Spleen (tissue), 11 donors: ENCODE results near the gene ADGRD1. TPM values are rescaled to one million over a fixed set of nuclear protein-coding genes. Genes with fewer than 3 reads are reported as not detected.

Source experiments
- DNase-seq: peaks from one replicate; pipeline ENCODE4 v3.0.0-alpha.2; 2020
- H3K27ac ChIP-seq, 8 donors: fragments of 200-600 bp; sonication (generic) in 7 of 8; 1 replicate in 4 of 8; 2 replicates in 4 of 8; pipeline versions ENCODE4 v1.5.0 to v1.8.0; 2016 to 2021; ENCODE audit warnings: inconsistent platforms in 4 of 8, mild to moderate bottlenecking in 4 of 8, moderate library complexity in 1 of 8
- H3K27me3 ChIP-seq, 7 donors: fragments of 200-600 bp; sonication (generic) in 6 of 7; replicated peaks in 1 of 7; 1 replicate in 4 of 7; 2 replicates in 3 of 7; pipeline versions ENCODE4 v1.5.0 to v1.8.0; 2016 to 2021; ENCODE audit warnings: inconsistent platforms in 3 of 7, mild to moderate bottlenecking in 1 of 7
- H3K36me3 ChIP-seq, 6 donors: fragments of 200-600 bp; sonication (generic) in 5 of 6; 1 replicate in 4 of 6; 2 replicates in 2 of 6; pipeline versions ENCODE4 v1.5.0 to v1.8.0; 2016 to 2021; ENCODE audit warnings: inconsistent platforms in 2 of 6
- H3K4me1 ChIP-seq, 6 donors: fragments of 200-600 bp; sonication (generic) in 5 of 6; 1 replicate in 3 of 6; 2 replicates in 3 of 6; pipeline versions ENCODE4 v1.5.0 to v1.8.0; 2016 to 2021; ENCODE audit warnings: inconsistent platforms in 3 of 6
- H3K4me3 ChIP-seq, 8 donors: fragments of 200-600 bp; sonication (generic) in 7 of 8; 1 replicate in 4 of 8; 2 replicates in 4 of 8; pipeline versions ENCODE4 v1.5.0 to v1.8.0; 2016 to 2021; ENCODE audit warnings: inconsistent platforms in 4 of 8, mild to moderate bottlenecking in 4 of 8, moderate library complexity in 2 of 8
- H3K9me3 ChIP-seq, 8 donors: fragments of 200-600 bp; sonication (generic) in 7 of 8; 1 replicate in 4 of 8; 2 replicates in 4 of 8; pipeline versions ENCODE4 v1.5.0 to v1.8.0; 2016 to 2021; ENCODE audit warnings: inconsistent platforms in 4 of 8
- CTCF ChIP-seq, 11 experiments: fragments of 200-600 bp in 7 of 11; fragments of 450-650 bp in 4 of 11; sonication (generic) in 4 of 11; IDR thresholded peaks in 8 of 11; conservative IDR thresholded peaks in 3 of 11; 1 replicate in 7 of 11; 2 replicates in 4 of 11; pipeline versions ENCODE4 v1.4.0 to v1.8.0; 2016 to 2021; ENCODE audit warnings: antibody characterized with exemption in 11 of 11, inconsistent platforms in 4 of 11, mild to moderate bottlenecking in 1 of 11
- POLR2A ChIP-seq, 3 donors: fragments of 450-650 bp; IDR thresholded peaks; one replicate each; pipeline ENCODE4 v1.5.1; 2017; ENCODE audit warnings: antibody characterized with exemption in 3 of 3, mild to moderate bottlenecking in 1 of 3
- POLR2AphosphoS5 ChIP-seq, 3 donors: sonication (generic); formaldehyde crosslinking; IDR thresholded peaks; one replicate each; pipeline ENCODE4 v1.5.1; 2017; ENCODE audit warnings: antibody characterized with exemption in 3 of 3
- WGBS, 5 donors: extraction: QIAGEN DNeasy Blood & Tissue Kit in 3 of 5; methylation state at CpG; one replicate each; pipeline versions ENCODE4 v1.1.5 to v1.1.7; 2013 to 2018; 5-methylcytosine and 5-hydroxymethylcytosine counted together
- intact Hi-C: fragments of 100-400 bp; cut with DNase I; formaldehyde crosslinking; loops from one replicate; pipeline ENCODE4 v1.15.0; 2023; ENCODE audit warnings: low total_unique reads
- polyA plus RNA-seq, 3 donors: library from polyadenylated mRNA; stranded (reverse); fragments of 200-250 nt; gene quantifications; one replicate each; pipeline ENCODE4 v1.2.1, GENCODE V29; 2013
- total RNA-seq, 7 donors: library from RNA; depleted of rRNA in 3 of 7; stranded (reverse); fragments of >200 nt in 3 of 7; fragmentation: NEBNext Ultra II Directional in 4 of 7; extraction: Animal tissue kit (Norgen Biotek cat#: 25700) in 4 of 7; gene quantifications; one replicate each; pipeline versions ENCODE4 v1.1.0 to v1.2.1, GENCODE V29; 2016 to 2021
- donor health status: healthy with polysubstance abuse.
- donor health status: DM: no; HTN: no; CAD: no; lungs with moderate emphysema.
- donor health status: DM: no; HTN: no; CAD: no.
- donor health status: Bipolar disorder and iron deficiency.
- donor health status: healthy.
- donor health status: DM: no; HTN: no; CAD: no.
- donor health status: DM: yes; HTN: yes; CAD: no.

The ADGRD1 gene
- total and polyA plus RNA-seq, 10 donors = 0.89 to 9.7 (median 4.8) TPM

GRCh38 chr12:131132118-131132892, 178.6 kb downstream of the ADGRD1 start:
- DNase-seq = peak; percentile 92

DNA sequence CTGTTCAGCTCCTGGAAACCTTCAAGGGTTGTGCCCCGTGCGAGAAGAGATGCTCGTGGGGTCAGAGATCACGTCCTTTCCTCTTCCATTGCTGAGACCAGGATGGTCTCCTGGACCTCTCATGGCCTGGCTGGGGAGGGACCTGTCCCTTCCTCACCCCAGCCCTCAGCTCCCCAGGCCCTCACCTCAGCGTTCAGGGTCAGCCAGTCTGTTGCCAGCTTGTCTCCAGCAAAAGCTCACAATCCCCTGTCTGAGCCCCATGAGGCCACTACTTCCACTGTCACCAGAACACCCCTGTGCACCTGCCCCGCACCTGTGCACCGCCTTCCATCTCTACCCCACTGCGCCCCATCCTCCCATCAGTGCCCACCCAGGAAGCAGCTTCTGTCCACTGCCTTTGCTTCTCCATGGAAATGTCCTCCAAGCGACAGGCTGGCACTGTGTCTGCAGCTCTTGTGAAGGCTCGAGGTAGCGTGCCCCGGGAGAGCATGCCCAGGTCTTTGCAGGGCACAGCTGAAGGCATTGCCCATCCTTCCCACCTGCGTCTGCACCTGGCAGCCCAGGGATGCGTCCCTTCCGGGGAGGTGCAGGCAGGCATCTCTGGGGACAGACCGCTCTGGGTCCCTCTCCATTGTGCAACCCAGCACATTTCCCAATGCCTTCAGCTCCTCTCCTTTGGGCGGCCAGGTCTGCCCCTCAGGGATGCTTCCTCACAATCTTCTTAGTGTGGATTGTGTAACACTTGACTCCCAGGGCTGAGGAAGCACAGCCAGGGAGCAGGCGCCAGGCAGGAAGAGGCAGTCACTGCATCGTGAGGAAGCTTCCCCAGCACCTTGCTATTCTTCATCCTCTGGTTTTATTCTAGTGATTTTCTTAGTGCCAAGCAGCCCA, 179.6 kb downstream of the ADGRD1 start:
- 62 to 82% (median 67%) methylated on average over 17 to 19 of the region's 19 CpGs for WGBS, 5 donors
- no peak overlapping the region for H3K4me3 ChIP-seq
- peaks cover 0 to 19% (median 0%) of the 10 kb centered on the region in 7 donors for H3K27me3 ChIP-seq
- H3K27ac ChIP-seq = no peak overlapping the region
- TF ChIP-seq CTCF (IDR thresholded peaks at IDR 0.05 in 8 of 11, conservative IDR thresholded peaks at IDR 0.05 in 3 of 11) (no peak), POLR2AphosphoS5 (IDR thresholded peaks at IDR 0.05) (no peak), POLR2A (IDR thresholded peaks at IDR 0.05) (no peak)
- DNase-seq = peak; percentile 68
- peaks cover 0 to 8% (median 5%) of the 10 kb centered on the region in 6 donors for H3K4me1 ChIP-seq
- no peaks in the 10 kb centered on the region for H3K9me3 ChIP-seq
- H3K36me3 ChIP-seq = no peaks in the 10 kb centered on the region
- intact Hi-C loops = loop anchor here (5.0 kb wide), 1 partner anchor 216 kb away; no protein-coding TSS in a partner anchor

More at GRCh38 chr12:131132118-131132892, 178.6 kb downstream of the ADGRD1 start:
- Histone ChIP-seq H3K27me3 (peaks cover 0 to 19% (median 0%) of the 10 kb centered on the region in 7 donors), H3K36me3 (no peaks in the 10 kb centered on the region), H3K27ac (no peak overlapping the region), H3K4me1 (peaks cover 0 to 8% (median 5%) of the 10 kb centered on the region in 6 donors), H3K9me3 (no peaks in the 10 kb centered on the region), H3K4me3 (no peak overlapping the region)
- TF ChIP-seq CTCF (IDR thresholded peaks at IDR 0.05 in 8 of 11, conservative IDR thresholded peaks at IDR 0.05 in 3 of 11) (peak; percentile 62 to 90 (median 76)), POLR2AphosphoS5 (IDR thresholded peaks at IDR 0.05) (peak in 2 of 3 donors; percentile 42 to 57), POLR2A (IDR thresholded peaks at IDR 0.05) (no peak)
- 34 to 52% (median 41%) methylated on average over 20 to 29 of the region's 29 CpGs for WGBS, 5 donors
- intact Hi-C loops = loop anchor here (5.0 kb wide), 1 partner anchor 215 kb away; no protein-coding TSS in a partner anchor

- H3K36me3 ChIP-seq = no peaks in the 10 kb centered on the region
- H3K27ac ChIP-seq = no peak overlapping the region
- no peaks in the 10 kb centered on the region for H3K9me3 ChIP-seq
- H3K27me3 ChIP-seq = peaks cover 0 to 19% (median 0%) of the 10 kb centered on the region in 7 donors
- 71 to 86% (median 76%) methylated on average over 5 of the region's 5 CpGs for WGBS, 5 donors
- intact Hi-C loops = loop anchor here (5.0 kb wide), 1 partner anchor 217 kb away; no protein-coding TSS in a partner anchor
- DNase-seq = peak; percentile 54
- no peak for TF ChIP-seq CTCF (IDR thresholded peaks at IDR 0.05 in 8 of 11, conservative IDR thresholded peaks at IDR 0.05 in 3 of 11)
- no peak for TF ChIP-seq POLR2AphosphoS5 (IDR thresholded peaks at IDR 0.05)
- TF ChIP-seq POLR2A (IDR thresholded peaks at IDR 0.05) = no peak
- H3K4me1 ChIP-seq = peaks cover 0 to 8% (median 5%) of the 10 kb centered on the region in 6 donors
- no peak overlapping the region for H3K4me3 ChIP-seq
Measured at GRCh38 chr12:131133994-131134393, 180.3 kb downstream of the ADGRD1 start.
